PC-3 (cell line): Measurements from ENCODE around the gene ZNF766.

ENCODE experiments used
- EZH2 ChIP-seq: fragments of 300-600 bp; sonication (generic); IDR thresholded peaks from one replicate; pipeline ENCODE4 v1.6.1; 2017; ENCODE audit warnings: antibody characterized with exemption, mild to moderate bottlenecking, low read length; ENCODE audit not compliant: unreplicated experiment
- EZH2phosphoT487 ChIP-seq: fragments of 300-600 bp; sonication (generic); IDR thresholded peaks from 2 replicates; pipeline ENCODE4 v1.6.1; 2018; ENCODE audit warnings: mild to moderate bottlenecking, antibody characterized with exemption, low read length, borderline replicate concordance
- TF ChIP-seq, protein P1 (sequence below): fragments of 300-600 bp; sonication (generic); conservative IDR thresholded peaks from 2 replicates; pipeline ENCODE4 v1.5.1; 2017; ENCODE audit warnings: antibody characterized with exemption, low read depth, mild to moderate bottlenecking, low read length

DNA sequence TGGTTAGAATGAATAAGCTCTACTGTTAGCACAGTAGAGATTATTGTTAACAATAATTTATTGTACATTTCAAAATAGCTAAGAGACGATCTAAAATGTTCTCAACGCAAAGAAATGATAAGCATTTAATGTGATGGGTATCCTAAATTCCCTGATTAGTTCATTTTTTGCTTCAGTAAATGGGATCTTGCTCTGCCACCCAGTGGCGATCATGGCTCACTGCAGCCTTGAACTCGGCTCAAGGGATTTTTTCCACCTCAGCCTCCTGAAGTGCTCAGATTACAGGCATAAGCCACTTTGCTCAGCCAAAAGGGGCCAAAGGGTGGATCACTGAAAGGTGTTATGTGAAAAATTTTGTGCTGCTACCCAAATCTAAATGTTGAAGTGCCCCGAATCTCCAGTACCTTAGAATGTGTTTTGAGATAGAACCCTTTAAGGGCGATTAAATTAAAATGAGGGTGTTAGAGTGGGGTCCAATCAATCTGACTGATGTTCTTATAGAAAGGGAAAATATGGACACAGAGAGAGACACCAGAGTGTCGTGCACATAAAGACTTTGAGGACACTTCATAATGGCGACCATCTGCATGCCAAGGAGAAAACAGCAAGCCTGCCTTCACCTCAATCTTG is 31.5 kb upstream of the ZNF766 start:
- TF ChIP-seq, protein P1, sequence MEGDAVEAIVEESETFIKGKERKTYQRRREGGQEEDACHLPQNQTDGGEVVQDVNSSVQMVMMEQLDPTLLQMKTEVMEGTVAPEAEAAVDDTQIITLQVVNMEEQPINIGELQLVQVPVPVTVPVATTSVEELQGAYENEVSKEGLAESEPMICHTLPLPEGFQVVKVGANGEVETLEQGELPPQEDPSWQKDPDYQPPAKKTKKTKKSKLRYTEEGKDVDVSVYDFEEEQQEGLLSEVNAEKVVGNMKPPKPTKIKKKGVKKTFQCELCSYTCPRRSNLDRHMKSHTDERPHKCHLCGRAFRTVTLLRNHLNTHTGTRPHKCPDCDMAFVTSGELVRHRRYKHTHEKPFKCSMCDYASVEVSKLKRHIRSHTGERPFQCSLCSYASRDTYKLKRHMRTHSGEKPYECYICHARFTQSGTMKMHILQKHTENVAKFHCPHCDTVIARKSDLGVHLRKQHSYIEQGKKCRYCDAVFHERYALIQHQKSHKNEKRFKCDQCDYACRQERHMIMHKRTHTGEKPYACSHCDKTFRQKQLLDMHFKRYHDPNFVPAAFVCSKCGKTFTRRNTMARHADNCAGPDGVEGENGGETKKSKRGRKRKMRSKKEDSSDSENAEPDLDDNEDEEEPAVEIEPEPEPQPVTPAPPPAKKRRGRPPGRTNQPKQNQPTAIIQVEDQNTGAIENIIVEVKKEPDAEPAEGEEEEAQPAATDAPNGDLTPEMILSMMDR = peak; percentile 96
- TF ChIP-seq EZH2phosphoT487 = no peak
- no peak for TF ChIP-seq EZH2
